ENCODE results near the gene ZDHHC14.
"Not testable (repeated sequence)": the region's sequence is repeated elsewhere in the genome, so short reads cannot be mapped to it uniquely, and the experiment has no call there.

The ZDHHC14 gene

DNA sequence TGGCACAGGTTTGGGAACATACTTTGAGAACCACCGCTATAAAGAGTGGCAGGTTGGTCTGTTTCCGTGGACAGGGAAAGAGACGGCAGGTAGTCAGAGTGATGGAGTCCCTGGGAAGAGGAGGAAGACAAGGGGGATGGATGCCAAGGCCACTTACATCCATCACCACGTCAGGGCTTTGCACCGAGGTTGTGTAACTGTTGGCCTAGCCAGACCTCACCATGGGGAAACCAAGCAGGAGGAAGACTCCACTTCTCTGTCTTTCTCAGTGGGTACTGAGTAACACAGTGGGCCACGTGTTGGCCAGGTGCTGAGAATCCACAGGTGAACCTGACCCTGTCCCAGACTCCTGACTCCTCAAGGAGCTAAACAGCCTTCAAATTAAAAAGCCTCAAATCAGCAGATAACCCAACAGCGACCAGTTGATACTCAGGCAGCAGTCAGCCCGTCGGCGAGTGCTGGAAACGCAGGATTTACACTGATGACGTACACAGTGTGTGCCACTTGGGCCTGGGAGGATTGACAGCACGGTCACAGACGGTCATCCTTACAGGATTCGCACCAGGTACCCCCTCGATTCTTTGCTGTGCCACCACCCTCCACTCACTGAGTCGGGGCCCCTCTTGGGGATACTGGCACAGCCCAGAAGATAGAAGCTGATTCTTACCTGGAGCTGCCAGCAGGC, 307.4 kb downstream of the ZDHHC14 start:
- no peak overlapping the region for H3K4me3 ChIP-seq (ENCODE audit: control insufficient read depth, low read depth, low read length)
- DNase-seq (ENCODE audit: low read depth), result no peak
- TF ChIP-seq, protein P1, sequence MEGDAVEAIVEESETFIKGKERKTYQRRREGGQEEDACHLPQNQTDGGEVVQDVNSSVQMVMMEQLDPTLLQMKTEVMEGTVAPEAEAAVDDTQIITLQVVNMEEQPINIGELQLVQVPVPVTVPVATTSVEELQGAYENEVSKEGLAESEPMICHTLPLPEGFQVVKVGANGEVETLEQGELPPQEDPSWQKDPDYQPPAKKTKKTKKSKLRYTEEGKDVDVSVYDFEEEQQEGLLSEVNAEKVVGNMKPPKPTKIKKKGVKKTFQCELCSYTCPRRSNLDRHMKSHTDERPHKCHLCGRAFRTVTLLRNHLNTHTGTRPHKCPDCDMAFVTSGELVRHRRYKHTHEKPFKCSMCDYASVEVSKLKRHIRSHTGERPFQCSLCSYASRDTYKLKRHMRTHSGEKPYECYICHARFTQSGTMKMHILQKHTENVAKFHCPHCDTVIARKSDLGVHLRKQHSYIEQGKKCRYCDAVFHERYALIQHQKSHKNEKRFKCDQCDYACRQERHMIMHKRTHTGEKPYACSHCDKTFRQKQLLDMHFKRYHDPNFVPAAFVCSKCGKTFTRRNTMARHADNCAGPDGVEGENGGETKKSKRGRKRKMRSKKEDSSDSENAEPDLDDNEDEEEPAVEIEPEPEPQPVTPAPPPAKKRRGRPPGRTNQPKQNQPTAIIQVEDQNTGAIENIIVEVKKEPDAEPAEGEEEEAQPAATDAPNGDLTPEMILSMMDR (IDR thresholded peaks at IDR 0.05; ENCODE audit: control insufficient read depth, insufficient read depth, low read depth, low read length, missing control alignments), result no peak

DNA sequence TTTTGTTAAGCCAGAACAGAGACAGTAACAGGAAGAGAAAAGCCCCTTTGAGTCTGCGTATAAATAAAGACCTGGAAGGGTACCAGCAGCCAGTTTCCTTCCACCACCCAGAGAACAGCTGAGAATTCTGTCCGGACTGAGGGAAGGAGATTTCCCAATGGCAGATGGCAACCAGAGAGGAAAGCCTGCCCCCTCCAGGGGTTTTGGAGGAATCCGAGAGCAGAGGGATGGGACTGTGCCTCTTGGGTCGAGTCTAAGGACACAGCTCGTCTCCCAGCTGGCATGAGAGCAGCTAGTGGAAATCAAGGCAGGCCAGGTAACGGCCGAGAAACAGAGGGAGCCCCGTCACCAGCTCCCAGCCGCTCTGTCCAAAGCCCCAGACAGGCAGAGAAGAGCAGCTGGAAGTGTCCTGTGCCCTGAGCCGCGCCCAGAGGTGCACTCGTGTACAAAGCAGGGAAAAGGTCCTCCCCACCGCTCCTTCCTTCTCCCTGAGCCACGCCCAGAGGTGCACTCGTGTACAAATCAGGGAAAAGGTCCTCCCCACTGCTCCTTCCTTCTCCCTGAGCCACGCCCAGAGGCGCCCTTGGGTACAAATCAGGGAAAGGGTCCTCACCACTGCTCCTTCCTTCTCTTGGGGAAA, 308.1 kb downstream of the ZDHHC14 start:
- DNase-seq (ENCODE audit: low read depth), result no peak
- TF ChIP-seq, protein P1 (IDR thresholded peaks at IDR 0.05; ENCODE audit: control insufficient read depth, insufficient read depth, low read depth, low read length, missing control alignments), result no peak
- H3K4me3 ChIP-seq (ENCODE audit: control insufficient read depth, low read depth, low read length), result no peak overlapping the region

DNA sequence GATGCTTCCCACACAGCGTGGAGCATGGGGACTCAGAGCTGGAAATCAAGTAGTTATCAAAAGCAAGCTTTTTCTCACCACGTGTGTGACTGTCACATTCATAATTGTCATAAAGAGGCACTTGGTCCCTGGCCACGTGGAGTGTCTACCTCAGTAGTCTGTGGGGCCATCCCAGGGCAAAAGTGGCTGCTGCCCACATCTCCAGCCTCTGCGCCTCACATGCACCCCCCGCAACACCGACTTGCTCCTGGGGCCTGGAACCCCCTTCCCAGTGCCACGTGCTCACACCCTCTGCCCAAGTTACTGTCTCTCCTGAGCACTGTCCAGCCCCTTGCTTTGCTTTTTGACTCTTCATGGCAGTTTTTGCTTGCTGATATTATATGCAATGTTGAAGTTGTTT, 308.9 kb downstream of the ZDHHC14 start:
- no peak for DNase-seq (ENCODE audit: low read depth)

DNA sequence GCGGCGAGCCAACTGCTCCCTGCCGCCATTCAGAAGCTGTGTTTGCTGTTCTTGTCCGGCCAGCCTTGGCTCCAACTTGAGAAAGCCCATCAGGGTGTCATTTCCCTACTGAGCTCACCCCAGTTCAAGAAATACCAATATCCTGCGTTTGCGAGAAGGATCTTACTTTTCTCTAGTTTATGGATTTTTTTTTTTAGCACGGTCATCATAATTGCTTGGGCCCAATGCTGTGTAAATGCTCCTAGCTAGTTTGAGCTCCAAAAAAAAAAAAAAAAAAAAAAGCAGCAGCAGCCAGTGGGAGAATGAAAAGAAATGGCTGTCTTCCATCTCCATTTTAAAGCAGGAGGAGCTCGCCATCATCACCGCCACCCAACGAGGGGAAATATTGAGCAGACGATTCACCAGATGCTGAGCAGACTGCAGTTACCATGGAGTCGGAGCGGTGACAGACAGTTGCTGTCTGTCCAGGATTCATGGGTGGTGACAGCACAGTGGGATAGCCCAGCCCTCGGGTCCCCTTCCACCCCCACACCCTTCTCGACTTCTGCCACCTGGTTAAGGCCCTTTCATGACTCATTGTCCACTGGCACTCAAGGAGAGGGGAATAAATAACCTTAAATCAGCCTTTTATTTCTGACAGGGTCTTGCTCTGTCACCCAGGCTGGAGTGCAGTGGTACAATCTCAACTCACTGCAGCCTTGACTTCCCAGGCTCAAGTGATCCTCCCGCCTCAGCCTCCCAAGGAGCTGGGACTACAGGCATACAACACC, 309.6 kb downstream of the ZDHHC14 start:
- no peak overlapping the region for H3K4me3 ChIP-seq (ENCODE audit: control insufficient read depth, low read depth, low read length)

More for the DNA sequence above, 308.9 kb downstream of the ZDHHC14 start:
- TF ChIP-seq, protein P1 (IDR thresholded peaks at IDR 0.05; ENCODE audit: control insufficient read depth, insufficient read depth, low read depth, low read length, missing control alignments), result no peak
- H3K4me3 ChIP-seq (ENCODE audit: control insufficient read depth, low read depth, low read length), result no peak overlapping the region

DNA sequence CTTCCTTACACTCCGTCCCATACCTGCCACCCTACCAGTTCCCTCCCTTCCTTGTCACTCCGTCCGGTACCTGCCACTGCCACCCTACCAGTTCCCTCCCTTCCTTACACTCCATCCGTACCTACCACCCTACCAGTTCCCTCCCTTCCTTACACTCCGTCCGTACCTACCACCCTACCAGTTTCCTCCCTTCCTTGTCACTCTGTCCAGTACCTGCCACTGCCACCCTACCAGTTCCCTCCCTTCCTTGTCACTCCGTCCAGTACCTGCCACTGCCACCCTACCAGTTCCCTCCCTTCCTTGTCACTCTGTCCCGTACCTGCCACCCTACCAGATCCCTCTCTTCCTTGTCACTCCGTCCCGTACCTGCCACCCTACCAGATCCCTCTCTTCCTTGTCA, 310.6 kb downstream of the ZDHHC14 start:
- H3K4me3 ChIP-seq (ENCODE audit: control insufficient read depth, low read depth, low read length); DNase-seq (ENCODE audit: low read depth): not testable (repeated sequence)

More for the DNA sequence above, 309.6 kb downstream of the ZDHHC14 start:
- TF ChIP-seq, protein P1 (IDR thresholded peaks at IDR 0.05; ENCODE audit: control insufficient read depth, insufficient read depth, low read depth, low read length, missing control alignments), result no peak
- no peak for DNase-seq (ENCODE audit: low read depth)

DNA sequence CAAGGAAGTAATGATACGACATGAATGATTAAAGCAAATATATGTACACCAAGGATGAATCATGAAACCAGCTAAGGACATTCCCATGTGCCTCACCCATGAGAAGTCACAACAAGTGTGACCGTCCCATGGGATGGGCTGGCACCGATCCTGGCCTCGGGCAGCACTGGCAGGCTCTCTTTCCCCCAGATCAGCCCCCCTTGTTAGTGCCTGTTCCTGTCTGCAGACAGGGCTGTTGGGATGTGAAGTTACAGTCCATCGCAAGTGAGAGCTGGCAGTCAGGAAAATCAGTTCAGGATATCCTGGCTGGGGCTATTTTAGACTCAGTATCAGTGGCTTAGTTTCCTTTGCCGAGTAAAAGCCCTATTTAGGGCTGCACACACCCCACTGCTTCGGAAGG, 312.9 kb downstream of the ZDHHC14 start:
- TF ChIP-seq, protein P1 (IDR thresholded peaks at IDR 0.05; ENCODE audit: control insufficient read depth, insufficient read depth, low read depth, low read length, missing control alignments), result no peak
- DNase-seq (ENCODE audit: low read depth), result no peak
- no peak overlapping the region for H3K4me3 ChIP-seq (ENCODE audit: control insufficient read depth, low read depth, low read length)
